Mesenchymal stem cell (in vitro differentiated cells and primary cell): Measurements from ENCODE around the gene MAP4K4.

ENCODE experiments used
- DNase-seq: peaks from one replicate; pipeline ENCODE4 v3.0.0-alpha.2; 2013
- H2AFZ ChIP-seq: one replicate; pipeline ENCODE4 v1.6.1; 2013; ENCODE audit warnings: low read depth, mild to moderate bottlenecking, control low read depth, inconsistent platforms, low read length, moderate library complexity
- H2AK5ac ChIP-seq: 2 replicates; pipeline ENCODE4 v1.6.1; 2013; ENCODE audit warnings: low read length, moderate library complexity, mild to moderate bottlenecking, inconsistent platforms; ENCODE audit not compliant: severe bottlenecking
- H2BK120ac ChIP-seq: one replicate; pipeline ENCODE4 v1.6.1; 2013; ENCODE audit warnings: low read depth, mild to moderate bottlenecking, inconsistent platforms, low read length, moderate library complexity
- H2BK12ac ChIP-seq, 2 experiments: one replicate each; pipeline ENCODE4 v1.6.1; 2013; ENCODE audit warnings: inconsistent platforms in 2 of 2, low read length in 2 of 2, mild to moderate bottlenecking in 2 of 2, moderate library complexity in 2 of 2, control low read depth in 1 of 2
- H2BK15ac ChIP-seq: one replicate; pipeline ENCODE4 v1.6.1; 2013; ENCODE audit warnings: mild to moderate bottlenecking, low read depth, inconsistent platforms; ENCODE audit not compliant: poor library complexity, severe bottlenecking
- H2BK5ac ChIP-seq: 2 replicates; pipeline ENCODE4 v1.6.1; 2013; ENCODE audit warnings: low read depth, mild to moderate bottlenecking, low read length, control low read depth, inconsistent platforms; ENCODE audit not compliant: poor library complexity, severe bottlenecking
- H3K14ac ChIP-seq, 2 experiments: one replicate each; pipeline ENCODE4 v1.6.1; 2013; ENCODE audit warnings: inconsistent platforms in 2 of 2, low read length in 2 of 2, control low read depth in 1 of 2, mild to moderate bottlenecking in 1 of 2, moderate library complexity in 1 of 2
- H3K18ac ChIP-seq, 2 experiments: one replicate each; pipeline ENCODE4 v1.6.1; 2013; ENCODE audit warnings: inconsistent platforms in 2 of 2, low read length in 2 of 2, control low read depth in 1 of 2, low read depth in 1 of 2, mild to moderate bottlenecking in 1 of 2
- H3K23ac ChIP-seq, 2 experiments: one replicate each; pipeline ENCODE4 v1.6.1; 2013; ENCODE audit warnings: inconsistent platforms in 2 of 2, low read length in 2 of 2, mild to moderate bottlenecking in 2 of 2, moderate library complexity in 2 of 2, control low read depth in 1 of 2
- H3K27ac ChIP-seq: 2 replicates; pipeline ENCODE4 v1.5.1; 2013; ENCODE audit warnings: mild to moderate bottlenecking, moderate library complexity, low read length, control low read depth, inconsistent platforms; ENCODE audit not compliant: poor library complexity, severe bottlenecking
- H3K27me3 ChIP-seq, 2 experiments: 2 replicates each; pipeline versions ENCODE4 v1.6.1 to v1.7.0; 2013; ENCODE audit warnings: low read length in 2 of 2, mild to moderate bottlenecking in 2 of 2, moderate library complexity in 2 of 2, control low read depth in 1 of 2, inconsistent platforms in 1 of 2; ENCODE audit not compliant: control insufficient read depth in 1 of 2, insufficient read depth in 1 of 2
- H3K36me3 ChIP-seq, 2 experiments: 2 replicates each; pipeline versions ENCODE4 v1.6.1 to v1.7.0; 2013; ENCODE audit warnings: low read length in 2 of 2, control low read depth in 1 of 2, inconsistent platforms in 1 of 2, low read depth in 1 of 2, mild to moderate bottlenecking in 1 of 2; ENCODE audit not compliant: insufficient read depth in 2 of 2, control insufficient read depth in 1 of 2
- H3K4ac ChIP-seq, 2 experiments: one replicate each; pipeline ENCODE4 v1.6.1; 2013; ENCODE audit warnings: inconsistent platforms in 2 of 2, low read length in 2 of 2, mild to moderate bottlenecking in 2 of 2, moderate library complexity in 2 of 2, control low read depth in 1 of 2, low read depth in 1 of 2
- H3K4me1 ChIP-seq: 2 replicates; pipeline ENCODE4 v1.6.1; 2013; ENCODE audit warnings: low read depth, low read length, control low read depth; ENCODE audit not compliant: control insufficient read depth, insufficient read depth
- H3K4me2 ChIP-seq: 2 replicates; pipeline ENCODE4 v1.6.1; 2013; ENCODE audit warnings: low read length, mild to moderate bottlenecking, inconsistent platforms; ENCODE audit not compliant: poor library complexity, severe bottlenecking
- H3K4me3 ChIP-seq, 2 experiments: 2 replicates each; pipeline versions ENCODE4 v1.5.1 to v1.7.0; 2013; ENCODE audit warnings: low read length in 2 of 2, mild to moderate bottlenecking in 2 of 2, control low read depth in 1 of 2, low read depth in 1 of 2; ENCODE audit not compliant: insufficient read depth in 1 of 2
- H3K79me1 ChIP-seq: replicated peaks from 2 replicates; pipeline ENCODE4 v1.6.1; 2013; ENCODE audit warnings: mild to moderate bottlenecking, control low read depth, low read length, inconsistent platforms; ENCODE audit not compliant: poor library complexity, severe bottlenecking
- H3K9ac ChIP-seq: 2 replicates; pipeline ENCODE4 v1.7.0; 2013; ENCODE audit warnings: mild to moderate bottlenecking, low read length, moderate library complexity
- H3K9me3 ChIP-seq: 2 replicates; pipeline ENCODE4 v1.7.0; 2013; ENCODE audit warnings: mild to moderate bottlenecking, low read length; ENCODE audit not compliant: control insufficient read depth
- H4K8ac ChIP-seq: one replicate; pipeline ENCODE4 v1.6.1; 2013; ENCODE audit warnings: inconsistent platforms, mild to moderate bottlenecking, low read length, moderate library complexity
- H4K91ac ChIP-seq: one replicate; pipeline ENCODE4 v1.6.1; 2013; ENCODE audit warnings: mild to moderate bottlenecking, low read length, inconsistent platforms
- WGBS: methylation state at CpG from one replicate; pipeline ENCODE4 v1.1.7; 2013; ENCODE audit warnings: mixed read lengths; 5-methylcytosine and 5-hydroxymethylcytosine counted together

The MAP4K4 gene

DNA sequence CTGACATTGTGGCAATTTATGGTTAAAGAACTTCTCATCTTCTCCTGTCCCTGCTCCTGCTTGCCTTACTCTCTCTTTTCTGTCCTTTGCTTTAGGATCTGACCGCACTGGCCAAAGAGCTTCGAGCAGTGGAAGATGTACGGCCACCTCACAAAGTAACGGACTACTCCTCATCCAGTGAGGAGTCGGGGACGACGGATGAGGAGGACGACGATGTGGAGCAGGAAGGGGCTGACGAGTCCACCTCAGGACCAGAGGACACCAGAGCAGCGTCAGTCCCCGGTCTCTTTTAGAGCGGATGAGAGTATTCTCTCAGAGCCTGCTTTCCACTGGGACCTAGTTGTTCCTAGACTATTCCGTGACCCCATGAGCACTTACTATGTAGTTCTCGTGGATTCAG lies 172.0 kb downstream of the MAP4K4 start:
- WGBS = 97% methylated on average over 15 of the region's 15 CpGs
- Histone ChIP-seq H3K36me3 (peaks cover 42 to 100% of the 10 kb centered on the region in 2 experiments), H3K23ac (no peak overlapping the region), H2BK12ac (no peak overlapping the region), H4K8ac (no peak overlapping the region), H3K27ac (no peak overlapping the region), H2BK120ac (no peak overlapping the region), H3K27me3 (no peaks in the 10 kb centered on the region), H3K18ac (no peak overlapping the region), H3K4me1 (no peaks in the 10 kb centered on the region), H2BK5ac (no peak overlapping the region), H2AFZ (no peak overlapping the region), H3K4ac (no peak overlapping the region), H3K14ac (no peak overlapping the region), H3K9ac (no peak overlapping the region), H3K79me1 (peaks cover 27% of the 10 kb centered on the region), H2AK5ac (no peak overlapping the region), H3K9me3 (no peaks in the 10 kb centered on the region), H3K4me3 (no peak overlapping the region), H3K4me2 (no peak overlapping the region), H2BK15ac (no peak overlapping the region), H4K91ac (no peak overlapping the region)
- no peak for DNase-seq

DNA sequence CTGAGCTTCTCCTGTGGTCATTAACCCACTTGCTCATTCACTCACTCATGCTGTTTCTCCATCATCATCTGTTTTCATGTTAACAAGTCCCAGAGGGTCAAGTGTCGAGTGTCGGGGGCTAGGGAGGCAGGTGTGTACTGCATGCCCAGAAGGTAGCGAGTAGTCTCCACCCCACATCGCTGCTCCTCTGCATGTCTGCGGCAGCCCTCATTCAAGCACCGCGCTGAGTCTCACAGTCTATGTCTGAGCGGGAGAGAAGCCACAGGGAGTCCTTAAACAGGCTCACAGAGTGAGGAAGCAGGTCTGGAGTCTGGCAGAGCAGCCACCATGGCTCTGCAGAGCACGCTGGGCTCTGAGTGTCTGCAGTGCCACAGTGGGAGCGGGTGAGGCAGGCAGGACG lies 172.9 kb downstream of the MAP4K4 start:
- WGBS = 98% methylated on average over 11 of the region's 11 CpGs
- no peaks in the 10 kb centered on the region for H3K27me3 ChIP-seq

DNA sequence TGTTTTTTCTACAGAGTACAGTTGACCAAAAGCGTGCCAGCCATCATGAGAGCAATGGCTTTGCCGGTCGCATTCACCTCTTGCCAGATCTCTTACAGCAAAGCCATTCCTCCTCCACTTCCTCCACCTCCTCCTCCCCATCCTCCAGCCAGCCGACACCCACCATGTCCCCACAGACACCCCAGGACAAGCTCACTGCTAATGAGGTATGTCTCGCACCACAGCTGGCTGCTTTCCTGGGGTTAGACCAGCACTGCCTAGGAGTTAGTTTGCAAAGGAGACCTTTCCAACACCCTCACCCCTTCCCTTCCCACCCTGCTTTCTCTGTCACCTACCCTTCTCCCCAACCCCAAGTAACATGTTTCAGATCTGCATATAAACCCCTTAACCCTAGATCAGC lies 174.0 kb downstream of the MAP4K4 start:
- Histone ChIP-seq H2AFZ (no peak overlapping the region), H2AK5ac (no peak overlapping the region), H4K91ac (no peak overlapping the region), H3K9ac (peak overlapping the region; percentile 30), H3K4me3 (no peak overlapping the region), H2BK5ac (no peak overlapping the region), H3K4ac (no peak overlapping the region), H2BK12ac (no peak overlapping the region), H3K4me2 (no peak overlapping the region), H3K79me1 (peaks cover 20% of the 10 kb centered on the region), H3K14ac (no peak overlapping the region), H3K4me1 (no peaks in the 10 kb centered on the region), H3K27ac (no peak overlapping the region), H3K23ac (no peak overlapping the region), H3K9me3 (no peaks in the 10 kb centered on the region), H3K36me3 (peaks cover 36 to 100% of the 10 kb centered on the region in 2 experiments), H4K8ac (no peak overlapping the region), H3K18ac (no peak overlapping the region), H2BK120ac (no peak overlapping the region), H2BK15ac (no peak overlapping the region), H3K27me3 (no peaks in the 10 kb centered on the region)
- no peak for DNase-seq
- WGBS = 96% methylated on average over 5 of the region's 5 CpGs

More for the DNA sequence above, 172.9 kb downstream of the MAP4K4 start:
- Histone ChIP-seq H2BK15ac (no peak overlapping the region), H3K4me3 (no peak overlapping the region), H2BK120ac (no peak overlapping the region), H3K18ac (no peak overlapping the region), H3K27ac (no peak overlapping the region), H3K23ac (no peak overlapping the region), H3K9ac (no peak overlapping the region), H3K36me3 (peaks cover 39 to 100% of the 10 kb centered on the region in 2 experiments), H3K9me3 (no peaks in the 10 kb centered on the region), H2BK5ac (no peak overlapping the region), H3K4ac (no peak overlapping the region), H3K14ac (no peak overlapping the region), H4K91ac (peak overlapping the region; percentile 53), H2AFZ (no peak overlapping the region), H3K79me1 (peaks cover 20% of the 10 kb centered on the region), H2AK5ac (no peak overlapping the region), H4K8ac (no peak overlapping the region), H2BK12ac (no peak overlapping the region), H3K4me1 (no peaks in the 10 kb centered on the region), H3K4me2 (no peak overlapping the region)
- DNase-seq = no peak

DNA sequence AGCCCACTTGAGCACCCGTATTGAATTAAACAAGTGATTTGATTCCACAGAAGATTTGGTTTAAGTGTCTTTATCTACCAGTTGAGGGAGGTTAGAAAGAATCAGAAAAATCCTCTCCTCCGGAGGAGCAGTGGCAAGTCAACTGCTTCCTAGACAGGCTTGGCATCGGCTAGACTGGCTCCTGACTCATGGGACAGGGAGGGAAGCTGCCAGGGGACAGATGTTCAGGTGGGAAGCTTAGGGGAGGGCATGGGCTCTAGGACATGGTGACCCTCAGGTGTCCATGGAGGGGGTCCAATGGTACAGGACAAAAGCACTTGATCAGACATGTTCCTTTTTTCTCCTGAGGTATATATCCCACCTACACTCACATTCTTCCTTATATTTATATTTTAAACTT lies 175.0 kb downstream of the MAP4K4 start:
- no peak overlapping the region for H2BK5ac ChIP-seq
- no peak overlapping the region for H4K8ac ChIP-seq
- 89% methylated on average over 3 of the region's 3 CpGs for WGBS
- no peak overlapping the region for H2BK15ac ChIP-seq
- H3K27ac ChIP-seq = no peak overlapping the region
- DNase-seq = no peak
- no peak overlapping the region for H2BK120ac ChIP-seq
- H3K23ac ChIP-seq = no peak overlapping the region
- H3K14ac ChIP-seq = no peak overlapping the region
- no peak overlapping the region for H4K91ac ChIP-seq
- H3K36me3 ChIP-seq = peaks cover 36 to 100% of the 10 kb centered on the region in 2 experiments
- no peak overlapping the region for H2BK12ac ChIP-seq
- H3K4me2 ChIP-seq = no peak overlapping the region
- H2AK5ac ChIP-seq = no peak overlapping the region
- H3K4me3 ChIP-seq = no peak overlapping the region
- peaks cover 20% of the 10 kb centered on the region for H3K79me1 ChIP-seq
- no peaks in the 10 kb centered on the region for H3K4me1 ChIP-seq
- H3K9me3 ChIP-seq = no peaks in the 10 kb centered on the region
- H2AFZ ChIP-seq = no peak overlapping the region
- no peak overlapping the region for H3K18ac ChIP-seq
- H3K27me3 ChIP-seq = no peaks in the 10 kb centered on the region
- H3K4ac ChIP-seq = no peak overlapping the region
- peak overlapping the region; percentile 23 for H3K9ac ChIP-seq
